Smooth muscle cell (in vitro differentiated cells): ENCODE measurements around the gene GBF1. TPM values are rescaled to one million over a fixed set of nuclear protein-coding genes. Genes with fewer than 3 reads are reported as not detected.

Experiments used
- DNase-seq: peaks from one replicate; lab custom pipeline; 2025; ENCODE audit not compliant: unreplicated experiment; lab: John Stamatoyannopoulos, UW
- H2AFZ ChIP-seq: fragments of 200-600 bp; sonication (generic); 2 replicates; pipeline ENCODE4 v1.6.0; 2016; ENCODE audit warnings: antibody characterized with exemption, low read depth, mild to moderate bottlenecking
- H3F3A ChIP-seq: fragments of 200-600 bp; sonication (generic); 2 replicates; pipeline ENCODE4 v1.6.0; 2017; ENCODE audit warnings: antibody characterized with exemption, low read depth
- H3K27ac ChIP-seq: fragments of 200-600 bp; sonication (generic); 2 replicates; pipeline ENCODE4 v1.5.1; 2016; ENCODE audit warnings: low read depth, mild to moderate bottlenecking
- H3K27me3 ChIP-seq: fragments of 200-600 bp; sonication (generic); 2 replicates; pipeline ENCODE4 v1.6.1; 2016; ENCODE audit warnings: low read depth, mild to moderate bottlenecking
- H3K36me3 ChIP-seq: fragments of 200-600 bp; sonication (generic); 2 replicates; pipeline ENCODE4 v1.5.1; 2016; ENCODE audit warnings: low read depth
- H3K4me1 ChIP-seq: fragments of 200-600 bp; sonication (generic); 2 replicates; pipeline ENCODE4 v1.5.1; 2016; ENCODE audit warnings: low read depth
- H3K4me2 ChIP-seq: fragments of 200-600 bp; sonication (generic); 2 replicates; pipeline ENCODE4 v1.6.0; 2016; ENCODE audit warnings: mild to moderate bottlenecking
- H3K4me3 ChIP-seq: fragments of 200-600 bp; sonication (generic); 2 replicates; pipeline ENCODE4 v1.5.1; 2016; ENCODE audit warnings: mild to moderate bottlenecking
- H3K79me2 ChIP-seq: fragments of 200-600 bp; sonication (generic); 2 replicates; pipeline ENCODE4 v1.6.0; 2016; ENCODE audit warnings: low read depth, mild to moderate bottlenecking
- H3K9ac ChIP-seq: fragments of 200-600 bp; sonication (generic); 2 replicates; pipeline ENCODE4 v1.6.0; 2016; ENCODE audit warnings: low read depth
- H3K9me3 ChIP-seq: fragments of 200-600 bp; sonication (generic); replicated peaks from 2 replicates; pipeline ENCODE4 v1.5.1; 2016; ENCODE audit warnings: low read depth
- H4K20me1 ChIP-seq: fragments of 200-600 bp; sonication (generic); 2 replicates; pipeline ENCODE4 v1.6.0; 2016; ENCODE audit warnings: low read depth
- WGBS: methylation state at CpG from one replicate; pipeline ENCODE4 v1.1.7; 2016; ENCODE audit warnings: low lambda C conversion rate; 5-methylcytosine and 5-hydroxymethylcytosine counted together
- polyA plus RNA-seq: library from polyadenylated mRNA; unstranded; fragments of >200 nt; fragmentation: Nextera tagmentation; extraction: Ambion mirVana; gene quantifications from 2 replicates; pipeline ENCODE4 v1.2.1, GENCODE V29; 2016
- total RNA-seq: library from RNA; depleted of rRNA; stranded (reverse); fragments of >200 nt; gene quantifications from 2 replicates; pipeline ENCODE4 v1.2.3, GENCODE V29; 2014
- TF ChIP-seq, protein P1 (sequence below): fragments of 200-600 bp; sonication (generic); IDR thresholded peaks from 2 replicates; pipeline ENCODE4 v1.5.1; 2017; ENCODE audit warnings: borderline replicate concordance, mild to moderate bottlenecking, antibody characterized with exemption; ENCODE audit not compliant: insufficient read depth, poor library complexity, severe bottlenecking

GBF1 gene
- total and polyA plus RNA-seq, 2 experiments from 2014 or later: 52.8 to 56.4 TPM

DNA sequence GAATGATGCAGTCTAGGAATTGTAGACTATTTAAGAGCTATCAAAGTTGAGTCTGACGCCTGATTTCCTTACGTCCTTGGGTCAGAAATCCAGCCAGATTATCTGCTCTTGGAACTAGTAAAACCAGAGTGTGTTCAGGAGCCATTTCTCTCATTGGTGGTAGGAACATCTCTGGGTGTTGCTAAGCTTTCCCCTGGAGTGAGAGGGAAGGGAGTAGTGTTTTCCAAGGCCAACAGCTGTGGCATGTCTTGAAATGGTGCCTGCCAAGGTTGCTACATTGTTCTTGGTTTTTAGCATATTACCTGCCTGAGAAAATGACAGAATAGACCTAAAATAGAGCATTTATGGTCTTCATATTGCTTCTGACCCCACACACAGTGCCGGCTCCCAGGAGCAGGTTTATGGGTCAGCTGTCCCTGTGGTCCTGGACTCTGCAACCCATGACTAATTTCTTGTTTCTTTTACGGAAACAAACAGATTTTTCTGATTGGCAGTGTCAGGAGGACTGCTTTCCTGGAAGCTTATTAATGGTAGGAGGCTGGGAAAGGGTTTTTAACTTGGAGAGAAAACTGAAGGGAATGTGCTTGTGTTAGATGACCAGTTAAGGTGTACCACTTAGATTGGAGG is 17.5 kb downstream of the GBF1 start:
- DNase-seq: no peak
- Histone ChIP-seq H3K9ac (no peak overlapping the region), H3K36me3 (peaks cover 16% of the 10 kb centered on the region)

GRCh38 chr10:102264371-102264770 is 19.0 kb downstream of the GBF1 start:
- TF ChIP-seq, protein P1, sequence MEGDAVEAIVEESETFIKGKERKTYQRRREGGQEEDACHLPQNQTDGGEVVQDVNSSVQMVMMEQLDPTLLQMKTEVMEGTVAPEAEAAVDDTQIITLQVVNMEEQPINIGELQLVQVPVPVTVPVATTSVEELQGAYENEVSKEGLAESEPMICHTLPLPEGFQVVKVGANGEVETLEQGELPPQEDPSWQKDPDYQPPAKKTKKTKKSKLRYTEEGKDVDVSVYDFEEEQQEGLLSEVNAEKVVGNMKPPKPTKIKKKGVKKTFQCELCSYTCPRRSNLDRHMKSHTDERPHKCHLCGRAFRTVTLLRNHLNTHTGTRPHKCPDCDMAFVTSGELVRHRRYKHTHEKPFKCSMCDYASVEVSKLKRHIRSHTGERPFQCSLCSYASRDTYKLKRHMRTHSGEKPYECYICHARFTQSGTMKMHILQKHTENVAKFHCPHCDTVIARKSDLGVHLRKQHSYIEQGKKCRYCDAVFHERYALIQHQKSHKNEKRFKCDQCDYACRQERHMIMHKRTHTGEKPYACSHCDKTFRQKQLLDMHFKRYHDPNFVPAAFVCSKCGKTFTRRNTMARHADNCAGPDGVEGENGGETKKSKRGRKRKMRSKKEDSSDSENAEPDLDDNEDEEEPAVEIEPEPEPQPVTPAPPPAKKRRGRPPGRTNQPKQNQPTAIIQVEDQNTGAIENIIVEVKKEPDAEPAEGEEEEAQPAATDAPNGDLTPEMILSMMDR: no peak
- 93% methylated on average over 4 of the region's 4 CpGs for WGBS
- Histone ChIP-seq H2AFZ (no peak overlapping the region), H3K79me2 (peaks cover 80% of the 10 kb centered on the region), H3K4me3 (no peak overlapping the region), H3K27ac (no peak overlapping the region), H3K4me1 (no peaks in the 10 kb centered on the region), H3F3A (peaks cover under 1% of the 10 kb centered on the region), H4K20me1 (peaks cover 100% of the 10 kb centered on the region), H3K9ac (no peak overlapping the region), H3K9me3 (no peaks in the 10 kb centered on the region), H3K27me3 (no peaks in the 10 kb centered on the region), H3K36me3 (peaks cover 14% of the 10 kb centered on the region), H3K4me2 (no peak overlapping the region)
- no peak for DNase-seq

More for the DNA sequence above, 17.5 kb downstream of the GBF1 start:
- TF ChIP-seq, protein P1: no peak
- 85% methylated on average over 4 of the region's 4 CpGs for WGBS
- Histone ChIP-seq H3F3A (peaks cover 5% of the 10 kb centered on the region), H3K27me3 (no peaks in the 10 kb centered on the region), H3K4me2 (no peak overlapping the region), H3K27ac (no peak overlapping the region), H4K20me1 (peaks cover 100% of the 10 kb centered on the region), H3K79me2 (peaks cover 79% of the 10 kb centered on the region), H3K9me3 (no peaks in the 10 kb centered on the region), H3K4me1 (no peaks in the 10 kb centered on the region), H3K4me3 (no peak overlapping the region), H2AFZ (no peak overlapping the region)

- Histone ChIP-seq H3K36me3 (peaks cover 6% of the 10 kb centered on the region), H3K79me2 (peaks cover 92% of the 10 kb centered on the region)
- WGBS: 94% methylated on average over 3 of the region's 3 CpGs
Observed at GRCh38 chr10:102266670-102267069, 21.3 kb downstream of the GBF1 start.

More at GRCh38 chr10:102266670-102267069, 21.3 kb downstream of the GBF1 start:
- no peaks in the 10 kb centered on the region for H3K27me3 ChIP-seq
- H3K27ac ChIP-seq: no peak overlapping the region
- no peak overlapping the region for H3K4me2 ChIP-seq
- no peak for DNase-seq
- TF ChIP-seq, protein P1: no peak
- H3K9me3 ChIP-seq: no peaks in the 10 kb centered on the region
- no peaks in the 10 kb centered on the region for H3K4me1 ChIP-seq
- peaks cover 100% of the 10 kb centered on the region for H4K20me1 ChIP-seq
- H3K4me3 ChIP-seq: no peak overlapping the region
- H2AFZ ChIP-seq: no peak overlapping the region
- H3K9ac ChIP-seq: no peak overlapping the region
- H3F3A ChIP-seq: no peaks in the 10 kb centered on the region
